CD14-positive monocyte (primary cell): ENCODE data around the gene CALHM5. TPM values are rescaled to one million over a fixed set of nuclear protein-coding genes. Genes with fewer than 3 reads are reported as not detected.

Source experiments
- DNase-seq, 3 donors: peaks; one replicate each; pipeline ENCODE4 v3.0.0-alpha.2; 2011 to 2022
- H2AFZ ChIP-seq: 2 replicates; pipeline ENCODE4 v1.6.0; 2012; ENCODE audit warnings: mild to moderate bottlenecking, low read depth, low read length, inconsistent platforms; ENCODE audit not compliant: insufficient read depth, poor library complexity, severe bottlenecking
- H3K27ac ChIP-seq, 2 donors: 1 replicate in 1 of 2; 2 replicates in 1 of 2; pipeline ENCODE4 v1.5.1; 2012 to 2013; ENCODE audit warnings: low read length in 2 of 2, control low read depth in 1 of 2, inconsistent platforms in 1 of 2, low read depth in 1 of 2, mild to moderate bottlenecking in 1 of 2
- H3K27me3 ChIP-seq, 2 donors: one replicate each; pipeline versions ENCODE4 v1.6.0 to v1.6.1; 2011 to 2013; ENCODE audit warnings: low read length in 2 of 2; ENCODE audit not compliant: control insufficient read depth in 2 of 2, insufficient read depth in 2 of 2
- H3K36me3 ChIP-seq, 2 donors: replicated peaks in 1 of 2; 1 replicate in 1 of 2; 2 replicates in 1 of 2; pipeline versions ENCODE4 v1.5.1 to v1.6.1; 2012 to 2013; ENCODE audit warnings: low read length in 2 of 2, control low read depth in 1 of 2, inconsistent platforms in 1 of 2, mild to moderate bottlenecking in 1 of 2; ENCODE audit not compliant: insufficient read depth in 2 of 2, control insufficient read depth in 1 of 2
- H3K4me1 ChIP-seq, 2 donors: 1 replicate in 1 of 2; 2 replicates in 1 of 2; pipeline versions ENCODE4 v1.5.1 to v1.6.1; 2012 to 2013; ENCODE audit warnings: low read length in 2 of 2, control low read depth in 1 of 2, inconsistent platforms in 1 of 2, mild to moderate bottlenecking in 1 of 2, moderate library complexity in 1 of 2; ENCODE audit not compliant: insufficient read depth in 2 of 2, control insufficient read depth in 1 of 2
- H3K4me2 ChIP-seq: replicated peaks from 2 replicates; pipeline ENCODE3; 2012; ENCODE audit warnings: low read length, moderate library complexity, mild to moderate bottlenecking; ENCODE audit not compliant: poor library complexity, severe bottlenecking; ENCODE audit errors: extremely low read depth
- H3K4me3 ChIP-seq, 3 experiments: fragments of 200-600 bp in 1 of 3; sonication (generic) in 1 of 3; replicated peaks in 1 of 3; 1 replicate in 2 of 3; 2 replicates in 1 of 3; pipeline ENCODE4 v1.5.1; 2011 to 2013; ENCODE audit warnings: low read length in 3 of 3, mild to moderate bottlenecking in 3 of 3, control low read depth in 2 of 3, low read depth in 2 of 3, inconsistent platforms in 1 of 3, moderate library complexity in 1 of 3
- H3K79me2 ChIP-seq: 2 replicates; pipeline ENCODE4 v1.6.0; 2012; ENCODE audit warnings: mild to moderate bottlenecking, control low read depth, inconsistent platforms, low read length, moderate library complexity; ENCODE audit not compliant: insufficient read depth
- H3K9ac ChIP-seq: 2 replicates; pipeline ENCODE4 v1.6.0; 2017; ENCODE audit warnings: low read length, mild to moderate bottlenecking; ENCODE audit not compliant: insufficient read depth, poor library complexity, severe bottlenecking
- H3K9me3 ChIP-seq, 2 donors: replicated peaks in 1 of 2; 1 replicate in 1 of 2; 2 replicates in 1 of 2; pipeline versions ENCODE4 v1.5.1 to v1.6.1; 2012 to 2013; ENCODE audit warnings: low read length in 2 of 2, control low read depth in 1 of 2; ENCODE audit not compliant: control insufficient read depth in 1 of 2, insufficient read depth in 1 of 2
- H4K20me1 ChIP-seq: 2 replicates; pipeline ENCODE4 v1.6.0; 2012; ENCODE audit warnings: mild to moderate bottlenecking, low read length, control low read depth, moderate library complexity; ENCODE audit not compliant: insufficient read depth
- H3K27ac Mint-ChIP-seq, 7 donors: one replicate each; pipeline ENCODE4 v1.8.0; 2020; ENCODE audit warnings: mild to moderate bottlenecking in 7 of 7, mixed read lengths in 7 of 7, moderate library complexity in 6 of 7, inconsistent platforms in 2 of 7
- H3K27me3 Mint-ChIP-seq, 3 donors: one replicate each; pipeline ENCODE4 v1.8.0; 2021 to 2022; ENCODE audit warnings: low read depth in 3 of 3, mild to moderate bottlenecking in 3 of 3, mixed read lengths in 3 of 3, moderate library complexity in 3 of 3, inconsistent platforms in 1 of 3
- H3K36me3 Mint-ChIP-seq, 2 donors: one replicate each; pipeline ENCODE4 v1.8.0; 2020; ENCODE audit warnings: mixed read lengths in 2 of 2, inconsistent platforms in 1 of 2, mild to moderate bottlenecking in 1 of 2
- H3K4me1 Mint-ChIP-seq: one replicate; pipeline ENCODE4 v1.8.0; 2020; ENCODE audit warnings: mild to moderate bottlenecking, mixed read lengths
- H3K4me3 Mint-ChIP-seq, 2 donors: one replicate each; pipeline ENCODE4 v1.8.0; 2020; ENCODE audit warnings: mild to moderate bottlenecking in 2 of 2, mixed read lengths in 2 of 2, moderate library complexity in 1 of 2
- H3K9me3 Mint-ChIP-seq, 7 donors: one replicate each; pipeline ENCODE4 v1.8.0; 2020 to 2022; ENCODE audit warnings: mixed read lengths in 7 of 7, mild to moderate bottlenecking in 6 of 7, moderate library complexity in 6 of 7, inconsistent platforms in 2 of 7
- WGBS: methylation state at CpG from one replicate; pipeline ENCODE4 v1.1.5; 2013; ENCODE audit warnings: missing lambda C conversion rate; ENCODE audit not compliant: insufficient coverage; 5-methylcytosine and 5-hydroxymethylcytosine counted together
- intact Hi-C, 2 donors: fragments of 100-400 bp; cut with micrococcal nuclease; formaldehyde crosslinking; loops; one replicate each; pipeline versions ENCODE4 v1.15.0 to v1.15.1; 2023
- polyA plus RNA-seq, 3 donors: library from polyadenylated mRNA; depleted of rRNA in 1 of 3; unstranded in 2 of 3; stranded (reverse) in 1 of 3; fragments of 300-500 nt in 2 of 3; fragments of >200 nt in 1 of 3; fragmentation: Illumina TruSeq in 2 of 3; gene quantifications; 1 replicate in 2 of 3; 2 replicates in 1 of 3; pipeline ENCODE4 v1.2.3, GENCODE V29; 2012 to 2021
- TF ChIP-seq, protein P1 (sequence below): fragments of 200-600 bp; IDR thresholded peaks from one replicate; pipeline ENCODE4 v1.8.0; 2022; ENCODE audit warnings: antibody characterized with exemption, mild to moderate bottlenecking

Gene CALHM5
- polyA plus RNA-seq, 3 donors = 0.01 TPM; not detected in 2

DNA sequence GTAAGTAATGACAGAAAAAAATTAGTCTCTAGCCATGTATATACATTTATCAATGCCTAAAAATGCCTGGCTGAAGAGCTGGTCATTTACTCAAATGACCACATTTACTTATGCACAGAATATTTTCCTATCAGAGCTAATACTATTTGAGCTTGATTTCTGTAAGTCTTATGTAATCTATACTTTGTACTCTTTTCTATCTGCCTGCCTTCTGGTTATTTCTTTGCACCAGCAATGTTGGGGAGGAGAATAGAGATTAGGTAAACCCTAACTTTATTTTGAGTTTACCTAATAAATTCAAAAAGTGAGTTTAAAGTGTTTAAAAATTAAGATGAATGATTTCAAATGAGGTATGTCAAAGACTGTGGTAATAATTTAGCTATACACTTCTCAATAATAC, 3.7 kb downstream of the CALHM5 start:
- Histone ChIP-seq H3K4me2 (no peak overlapping the region), H3K4me1 (peaks cover 7% of the 10 kb centered on the region in 2 donors), H3K4me3 (no peak overlapping the region), H3K9ac (no peak overlapping the region), H3K9me3 (no peaks in the 10 kb centered on the region), H3K27ac (no peak overlapping the region), H4K20me1 (no peaks in the 10 kb centered on the region), H3K27me3 (no peaks in the 10 kb centered on the region), H3K79me2 (no peaks in the 10 kb centered on the region), H3K36me3 (no peaks in the 10 kb centered on the region), H2AFZ (no peak overlapping the region)
- TF ChIP-seq, protein P1, sequence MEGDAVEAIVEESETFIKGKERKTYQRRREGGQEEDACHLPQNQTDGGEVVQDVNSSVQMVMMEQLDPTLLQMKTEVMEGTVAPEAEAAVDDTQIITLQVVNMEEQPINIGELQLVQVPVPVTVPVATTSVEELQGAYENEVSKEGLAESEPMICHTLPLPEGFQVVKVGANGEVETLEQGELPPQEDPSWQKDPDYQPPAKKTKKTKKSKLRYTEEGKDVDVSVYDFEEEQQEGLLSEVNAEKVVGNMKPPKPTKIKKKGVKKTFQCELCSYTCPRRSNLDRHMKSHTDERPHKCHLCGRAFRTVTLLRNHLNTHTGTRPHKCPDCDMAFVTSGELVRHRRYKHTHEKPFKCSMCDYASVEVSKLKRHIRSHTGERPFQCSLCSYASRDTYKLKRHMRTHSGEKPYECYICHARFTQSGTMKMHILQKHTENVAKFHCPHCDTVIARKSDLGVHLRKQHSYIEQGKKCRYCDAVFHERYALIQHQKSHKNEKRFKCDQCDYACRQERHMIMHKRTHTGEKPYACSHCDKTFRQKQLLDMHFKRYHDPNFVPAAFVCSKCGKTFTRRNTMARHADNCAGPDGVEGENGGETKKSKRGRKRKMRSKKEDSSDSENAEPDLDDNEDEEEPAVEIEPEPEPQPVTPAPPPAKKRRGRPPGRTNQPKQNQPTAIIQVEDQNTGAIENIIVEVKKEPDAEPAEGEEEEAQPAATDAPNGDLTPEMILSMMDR = no peak
- Mint-ChIP-seq H3K9me3 (peaks cover 0 to 3% (median 0%) of the 10 kb centered on the region in 7 donors), H3K4me1 (peaks cover 12% of the 10 kb centered on the region), H3K27me3 (peaks cover 0 to 2% (median 2%) of the 10 kb centered on the region in 3 donors), H3K36me3 (no peaks in the 10 kb centered on the region), H3K4me3 (no peak overlapping the region), H3K27ac (no peak overlapping the region)
- intact Hi-C loops = no loop called here
- DNase-seq = no peak

DNA sequence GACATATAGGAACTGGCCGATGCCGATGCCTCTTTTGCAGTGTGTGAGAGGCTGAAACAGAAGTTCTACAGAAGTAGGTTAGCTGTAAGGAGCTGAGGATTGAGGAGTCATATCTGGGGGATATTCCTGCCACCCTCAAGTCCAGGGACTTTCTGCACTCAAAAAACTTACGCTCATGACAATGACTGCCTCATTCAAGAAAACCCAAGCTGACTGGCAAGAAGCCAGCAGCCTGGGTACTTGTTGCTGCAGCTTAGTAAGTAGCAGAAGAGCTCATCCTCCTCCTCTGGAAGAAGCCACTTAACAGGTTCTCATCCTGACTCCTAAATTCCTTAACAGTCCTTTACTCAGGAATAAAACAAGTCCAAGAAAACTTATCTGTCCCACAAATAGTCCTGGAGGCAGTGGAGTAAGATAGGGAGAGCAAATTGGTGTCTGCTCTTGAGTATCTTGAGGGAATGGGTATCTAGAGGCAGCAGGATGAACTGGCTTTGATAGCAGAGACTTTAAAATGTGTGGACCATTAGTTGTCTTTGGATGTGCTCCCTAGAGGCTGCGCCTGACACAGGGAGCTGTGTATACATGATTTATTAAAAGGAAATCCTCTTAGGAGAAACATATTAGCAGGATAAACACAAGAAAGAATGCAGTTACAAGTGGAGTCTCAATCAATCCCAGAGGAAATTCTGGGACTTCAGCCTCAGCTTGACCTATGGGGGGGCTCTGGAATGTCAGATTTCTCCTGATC, 7.4 kb downstream of the CALHM5 start:
- Histone ChIP-seq H2AFZ (no peak overlapping the region), H3K4me3 (no peak overlapping the region), H3K4me2 (no peak overlapping the region), H3K4me1 (peaks cover 3 to 7% of the 10 kb centered on the region in 2 donors), H3K9ac (no peak overlapping the region), H3K79me2 (no peaks in the 10 kb centered on the region), H3K9me3 (no peaks in the 10 kb centered on the region), H3K27ac (no peak overlapping the region), H4K20me1 (no peaks in the 10 kb centered on the region), H3K36me3 (no peaks in the 10 kb centered on the region), H3K27me3 (no peaks in the 10 kb centered on the region)
- 89% methylated on average over 3 of the region's 4 CpGs for WGBS
- H3K36me3 Mint-ChIP-seq = no peaks in the 10 kb centered on the region
- peaks cover 4% of the 10 kb centered on the region for H3K4me1 Mint-ChIP-seq
- TF ChIP-seq, protein P1 = no peak
- H3K27ac Mint-ChIP-seq = no peak overlapping the region
- peaks cover 0 to 2% (median 0%) of the 10 kb centered on the region in 3 donors for H3K27me3 Mint-ChIP-seq
- intact Hi-C loops = no loop called here
- no peak for DNase-seq
- peaks cover 0 to 3% (median 0%) of the 10 kb centered on the region in 7 donors for H3K9me3 Mint-ChIP-seq
- H3K4me3 Mint-ChIP-seq = no peak overlapping the region
